Measurements from ENCODE around the gene TMEM63C. TPM values are rescaled to one million over a fixed set of nuclear protein-coding genes. Genes with fewer than 3 reads are reported as not detected.

Gene TMEM63C
- total and polyA plus RNA-seq, 4 experiments from 2014 or later: 0.36 to 1.7 TPM; not detected in 2

GRCh38 chr14:77296906-77297305, 115.3 kb downstream of the TMEM63C start:
- H3K4me3 Mint-ChIP-seq: no peak overlapping the region
- Histone ChIP-seq H3K4me1 (ENCODE audit: insufficient read depth, low read length) (no peaks in the 10 kb centered on the region), H3K9me3 (ENCODE audit: control insufficient read depth in 1 of 2, low read length in 2 of 2) (no peaks in the 10 kb centered on the region), H3K36me3 (ENCODE audit: insufficient read depth, low read length) (no peaks in the 10 kb centered on the region), H3K27me3 (ENCODE audit: insufficient read depth, low read length) (no peaks in the 10 kb centered on the region), H3K27ac (ENCODE audit: low read depth, low read length) (no peak overlapping the region), H3K4me3 (ENCODE audit: low read length in 2 of 2) (no peak overlapping the region)
- CTCF ChIA-PET (ENCODE audit: partially characterized antibody): interaction anchor here (1.2 kb wide), 1 partner anchor 19 kb away, joined by 4 read pairs; no protein-coding TSS in a partner anchor
- peaks cover 11 to 30% of the 10 kb centered on the region in 2 donors for H3K36me3 Mint-ChIP-seq
- DNase-seq: no peak
- H3K9me3 Mint-ChIP-seq: no peaks in the 10 kb centered on the region
- H3K27ac Mint-ChIP-seq: peak overlapping the region in 3 of 7 donors; percentile 13 to 59 (median 20)
- no peaks in the 10 kb centered on the region for H3K4me1 Mint-ChIP-seq
- H3K27me3 Mint-ChIP-seq: no peaks in the 10 kb centered on the region
- intact Hi-C loops (cut with micrococcal nuclease): no loop called here
- POLR2A ChIA-PET (ENCODE audit: partially characterized antibody): no interaction called here

- Mint-ChIP-seq H3K36me3 (peaks cover 15 to 26% of the 10 kb centered on the region in 2 donors), H3K27ac (no peak overlapping the region), H3K4me3 (no peak overlapping the region), H3K9me3 (peaks cover 0 to 2% (median 0%) of the 10 kb centered on the region in 8 donors), H3K4me1 (no peaks in the 10 kb centered on the region), H3K27me3 (no peaks in the 10 kb centered on the region)
- H3K27me3 ChIP-seq (ENCODE audit: insufficient read depth, low read length): no peaks in the 10 kb centered on the region
- CTCF ChIA-PET (ENCODE audit: partially characterized antibody): interaction anchor here (2.1 to 3.0 kb wide), 2 partner anchors 16 kb away, joined by 13 to 23 read pairs; no protein-coding TSS in a partner anchor
- H3K27ac ChIP-seq (ENCODE audit: low read depth, low read length): no peak overlapping the region
- DNase-seq: no peak
- intact Hi-C loops (cut with micrococcal nuclease): no loop called here
- no peaks in the 10 kb centered on the region for H3K36me3 ChIP-seq (ENCODE audit: insufficient read depth, low read length)
- no peak overlapping the region for H3K4me3 ChIP-seq (ENCODE audit: low read length in 2 of 2)
- POLR2A ChIA-PET (ENCODE audit: partially characterized antibody): no interaction called here
- no peaks in the 10 kb centered on the region for H3K4me1 ChIP-seq (ENCODE audit: insufficient read depth, low read length)
- H3K9me3 ChIP-seq (ENCODE audit: control insufficient read depth in 1 of 2, low read length in 2 of 2): no peaks in the 10 kb centered on the region
Observed at GRCh38 chr14:77299771-77300170, 118.2 kb downstream of the TMEM63C start.

- intact Hi-C loops (cut with micrococcal nuclease): loop anchor here (1.0 kb wide), 1 partner anchor 15 kb away; no protein-coding TSS in a partner anchor
- ChIA-PET POLR2A (ENCODE audit: partially characterized antibody) (interaction anchor here (0.6 to 0.9 kb wide), 2 partner anchors 15 to 426 kb away, joined by 3 read pairs; no protein-coding TSS in a partner anchor), CTCF (ENCODE audit: partially characterized antibody) (interaction anchor here (1.3 to 3.0 kb wide), 2 partner anchors 9 to 15 kb away, joined by 4 to 23 read pairs; no protein-coding TSS in a partner anchor)
- no peak overlapping the region for H3K27ac Mint-ChIP-seq
- H3K4me3 ChIP-seq (ENCODE audit: low read length in 2 of 2): no peak overlapping the region
- no peak overlapping the region for H3K27ac ChIP-seq (ENCODE audit: low read depth, low read length)
- H3K36me3 Mint-ChIP-seq: peaks cover 13 to 22% of the 10 kb centered on the region in 2 donors
- H3K9me3 Mint-ChIP-seq: peaks cover 0 to 2% (median 0%) of the 10 kb centered on the region in 8 donors
- no peaks in the 10 kb centered on the region for H3K36me3 ChIP-seq (ENCODE audit: insufficient read depth, low read length)
- H3K27me3 Mint-ChIP-seq: no peaks in the 10 kb centered on the region
- H3K4me3 Mint-ChIP-seq: no peak overlapping the region
- H3K9me3 ChIP-seq (ENCODE audit: control insufficient read depth in 1 of 2, low read length in 2 of 2): no peaks in the 10 kb centered on the region
- peak; percentile 18 to 52 (median 28) for DNase-seq
- H3K4me1 ChIP-seq (ENCODE audit: insufficient read depth, low read length): no peaks in the 10 kb centered on the region
- no peaks in the 10 kb centered on the region for H3K4me1 Mint-ChIP-seq
- no peaks in the 10 kb centered on the region for H3K27me3 ChIP-seq (ENCODE audit: insufficient read depth, low read length)
Observed at GRCh38 chr14:77301103-77301502, 119.5 kb downstream of the TMEM63C start.

- H3K9me3 Mint-ChIP-seq: peaks cover 0 to 2% (median 0%) of the 10 kb centered on the region in 8 donors
- intact Hi-C loops (cut with micrococcal nuclease): no loop called here
Observed at GRCh38 chr14:77302926-77303325, 121.3 kb downstream of the TMEM63C start.

GRCh38 chr14:77303417-77304156, 122.0 kb downstream of the TMEM63C start:
- Histone ChIP-seq H3K27ac (ENCODE audit: low read depth, low read length) (no peak overlapping the region), H3K36me3 (ENCODE audit: insufficient read depth, low read length) (no peaks in the 10 kb centered on the region), H3K4me1 (ENCODE audit: insufficient read depth, low read length) (no peaks in the 10 kb centered on the region), H3K27me3 (ENCODE audit: insufficient read depth, low read length) (no peaks in the 10 kb centered on the region), H3K9me3 (ENCODE audit: control insufficient read depth in 1 of 2, low read length in 2 of 2) (no peaks in the 10 kb centered on the region), H3K4me3 (ENCODE audit: low read length in 2 of 2) (no peak overlapping the region)
- Mint-ChIP-seq H3K27ac (peak overlapping the region in 1 of 7 donors; percentile 10), H3K4me1 (no peaks in the 10 kb centered on the region), H3K4me3 (no peak overlapping the region), H3K27me3 (no peaks in the 10 kb centered on the region), H3K36me3 (peaks cover 6 to 8% of the 10 kb centered on the region in 2 donors), H3K9me3 (peaks cover 0 to 2% (median 0%) of the 10 kb centered on the region in 8 donors)
- no peak for DNase-seq
- CTCF ChIA-PET (ENCODE audit: partially characterized antibody): interaction anchor here (4.9 kb wide), 1 partner anchor 12 kb away, joined by 49 read pairs; no protein-coding TSS in a partner anchor
- POLR2A ChIA-PET (ENCODE audit: partially characterized antibody): no interaction called here
- intact Hi-C loops (cut with micrococcal nuclease): no loop called here

More at GRCh38 chr14:77302926-77303325, 121.3 kb downstream of the TMEM63C start:
- Mint-ChIP-seq H3K36me3 (peaks cover 8 to 15% of the 10 kb centered on the region in 2 donors), H3K4me3 (no peak overlapping the region), H3K27me3 (no peaks in the 10 kb centered on the region), H3K4me1 (no peaks in the 10 kb centered on the region), H3K27ac (no peak overlapping the region)
- ChIA-PET POLR2A (ENCODE audit: partially characterized antibody) (interaction anchor here (0.6 kb wide), 1 partner anchor 293 kb away, joined by 3 read pairs; no protein-coding TSS in a partner anchor), CTCF (ENCODE audit: partially characterized antibody) (interaction anchor here (3.0 to 4.9 kb wide), 2 partner anchors 12 to 13 kb away, joined by 23 to 49 read pairs; no protein-coding TSS in a partner anchor)
- no peaks in the 10 kb centered on the region for H3K9me3 ChIP-seq (ENCODE audit: control insufficient read depth in 1 of 2, low read length in 2 of 2)
- no peaks in the 10 kb centered on the region for H3K36me3 ChIP-seq (ENCODE audit: insufficient read depth, low read length)
- H3K27ac ChIP-seq (ENCODE audit: low read depth, low read length): no peak overlapping the region
- no peaks in the 10 kb centered on the region for H3K27me3 ChIP-seq (ENCODE audit: insufficient read depth, low read length)
- H3K4me1 ChIP-seq (ENCODE audit: insufficient read depth, low read length): no peaks in the 10 kb centered on the region
- no peak overlapping the region for H3K4me3 ChIP-seq (ENCODE audit: low read length in 2 of 2)
- DNase-seq: no peak

GRCh38 chr14:77305696-77306095, 124.1 kb downstream of the TMEM63C start:
- ChIA-PET POLR2A (ENCODE audit: partially characterized antibody) (no interaction called here), CTCF (ENCODE audit: partially characterized antibody) (interaction anchor here (4.9 kb wide), 1 partner anchor 10 kb away, joined by 49 read pairs; no protein-coding TSS in a partner anchor)
- Mint-ChIP-seq H3K4me1 (no peaks in the 10 kb centered on the region), H3K9me3 (peaks cover 0 to 2% (median 0%) of the 10 kb centered on the region in 8 donors), H3K4me3 (no peak overlapping the region), H3K27ac (peak overlapping the region in 1 of 7 donors; percentile 28), H3K27me3 (no peaks in the 10 kb centered on the region), H3K36me3 (peaks cover 6 to 7% of the 10 kb centered on the region in 2 donors)
- no peak overlapping the region for H3K27ac ChIP-seq (ENCODE audit: low read depth, low read length)
- H3K4me1 ChIP-seq (ENCODE audit: insufficient read depth, low read length): no peaks in the 10 kb centered on the region
- H3K9me3 ChIP-seq (ENCODE audit: control insufficient read depth in 1 of 2, low read length in 2 of 2): no peaks in the 10 kb centered on the region
- DNase-seq: no peak
- no peak overlapping the region for H3K4me3 ChIP-seq (ENCODE audit: low read length in 2 of 2)
- intact Hi-C loops (cut with micrococcal nuclease): no loop called here
- no peaks in the 10 kb centered on the region for H3K36me3 ChIP-seq (ENCODE audit: insufficient read depth, low read length)
- no peaks in the 10 kb centered on the region for H3K27me3 ChIP-seq (ENCODE audit: insufficient read depth, low read length)

GRCh38 chr14:77306416-77306815, 124.8 kb downstream of the TMEM63C start:
- POLR2A ChIA-PET (ENCODE audit: partially characterized antibody): interaction anchor here (1.1 kb wide), 1 partner anchor 10 kb away, joined by 4 read pairs; no protein-coding TSS in a partner anchor
- CTCF ChIA-PET (ENCODE audit: partially characterized antibody): interaction anchor here (4.9 kb wide), 1 partner anchor 9 kb away, joined by 49 read pairs; no protein-coding TSS in a partner anchor
- DNase-seq: no peak
- H3K4me1 ChIP-seq (ENCODE audit: insufficient read depth, low read length): no peaks in the 10 kb centered on the region
- peaks cover 6 to 9% of the 10 kb centered on the region in 2 donors for H3K36me3 Mint-ChIP-seq
- no peaks in the 10 kb centered on the region for H3K36me3 ChIP-seq (ENCODE audit: insufficient read depth, low read length)
- no peak overlapping the region for H3K27ac ChIP-seq (ENCODE audit: low read depth, low read length)
- intact Hi-C loops (cut with micrococcal nuclease): no loop called here
- H3K4me3 Mint-ChIP-seq: no peak overlapping the region
- no peaks in the 10 kb centered on the region for H3K27me3 ChIP-seq (ENCODE audit: insufficient read depth, low read length)
- no peak overlapping the region for H3K27ac Mint-ChIP-seq
- H3K4me1 Mint-ChIP-seq: no peaks in the 10 kb centered on the region
- peaks cover 0 to 2% (median 0%) of the 10 kb centered on the region in 8 donors for H3K9me3 Mint-ChIP-seq
- H3K4me3 ChIP-seq (ENCODE audit: low read length in 2 of 2): no peak overlapping the region
- no peaks in the 10 kb centered on the region for H3K27me3 Mint-ChIP-seq
- H3K9me3 ChIP-seq (ENCODE audit: control insufficient read depth in 1 of 2, low read length in 2 of 2): no peaks in the 10 kb centered on the region

Measured in CD4-positive, alpha-beta memory T cell (primary cell).